LNCaP clone FGC (cell line): ENCODE results near the gene BIRC6.
"Not testable (repeated sequence)": the region's sequence is repeated elsewhere in the genome, so short reads cannot be mapped to it uniquely, and the experiment has no call there.

ENCODE experiments used
- DNase-seq: peaks from one replicate; pipeline ENCODE4 v3.0.0-alpha.2; 2011; ENCODE audit warnings: low read depth
- H3K4me3 ChIP-seq: 2 replicates; pipeline ENCODE4 v1.5.1; 2011; ENCODE audit warnings: mild to moderate bottlenecking, low read depth, low read length, control low read depth
- CTCF ChIP-seq: IDR thresholded peaks from 2 replicates; pipeline ENCODE4 v1.5.1; 2012; ENCODE audit warnings: mild to moderate bottlenecking; ENCODE audit not compliant: control insufficient read depth, insufficient read depth; ENCODE audit errors: extremely low read depth

The BIRC6 gene

DNA sequence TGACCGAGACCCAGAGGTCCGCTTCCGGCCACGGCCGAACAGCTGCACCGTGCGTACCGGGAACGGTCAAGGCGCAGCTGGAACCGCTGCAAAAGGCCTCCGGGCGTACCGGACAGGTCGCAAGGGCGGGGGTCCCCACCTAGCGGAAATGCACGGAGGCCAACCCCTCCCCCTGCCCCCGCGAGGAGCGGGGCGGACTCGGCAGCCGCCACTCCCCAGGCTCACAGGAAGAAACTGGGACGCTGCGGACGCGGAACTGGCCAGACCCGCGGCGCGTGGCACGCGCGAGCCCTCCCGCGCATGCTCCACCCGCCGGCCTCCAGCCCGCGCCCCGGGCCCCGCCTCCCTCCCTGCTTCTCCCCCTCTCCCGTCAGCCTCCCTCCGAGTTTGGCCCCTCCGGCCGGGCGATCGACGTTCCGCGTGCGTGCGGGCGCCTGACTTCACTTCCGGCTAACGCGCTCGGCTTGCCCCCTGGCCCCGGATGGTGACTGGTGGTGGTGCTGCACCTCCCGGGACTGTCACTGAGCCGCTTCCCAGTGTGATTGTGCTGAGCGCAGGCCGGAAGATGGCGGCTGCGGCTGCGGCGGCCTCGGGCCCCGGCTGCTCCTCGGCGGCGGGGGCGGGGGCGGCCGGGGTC lies at the start of gene BIRC6:
Gene BIRC6, plus strand, starts transcription at position 343 of the 637 bp plus-strand sequence. Its CDS starts 139 bp downstream, at position 482.
- H3K4me3 ChIP-seq: peak within 1 kb of the TSS; percentile 82
- TF ChIP-seq CTCF: no peak
- DNase-seq: peak; percentile 85

DNA sequence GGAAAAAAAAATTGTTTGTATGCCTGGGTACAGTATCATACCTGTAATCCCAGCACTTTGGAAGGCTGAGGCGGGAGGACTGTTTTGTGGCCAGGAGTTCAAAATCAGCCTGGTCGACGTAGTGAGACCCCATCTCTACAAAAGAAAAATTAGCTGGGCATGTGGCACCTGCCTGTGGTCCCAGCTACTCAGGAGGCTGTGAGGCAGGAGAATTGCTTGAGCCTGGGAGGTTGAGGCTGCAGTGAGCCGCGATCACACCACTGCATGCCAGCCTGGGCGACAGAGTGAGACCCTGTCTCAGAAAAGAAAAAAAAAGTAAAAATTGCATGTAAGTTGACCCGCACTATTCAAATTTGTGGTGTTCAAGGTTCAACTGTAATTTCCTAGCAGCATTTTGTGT lies 46.2 kb upstream of the BIRC6 start:
- no peak overlapping the region for H3K4me3 ChIP-seq
- DNase-seq: no peak
- TF ChIP-seq CTCF: no peak

DNA sequence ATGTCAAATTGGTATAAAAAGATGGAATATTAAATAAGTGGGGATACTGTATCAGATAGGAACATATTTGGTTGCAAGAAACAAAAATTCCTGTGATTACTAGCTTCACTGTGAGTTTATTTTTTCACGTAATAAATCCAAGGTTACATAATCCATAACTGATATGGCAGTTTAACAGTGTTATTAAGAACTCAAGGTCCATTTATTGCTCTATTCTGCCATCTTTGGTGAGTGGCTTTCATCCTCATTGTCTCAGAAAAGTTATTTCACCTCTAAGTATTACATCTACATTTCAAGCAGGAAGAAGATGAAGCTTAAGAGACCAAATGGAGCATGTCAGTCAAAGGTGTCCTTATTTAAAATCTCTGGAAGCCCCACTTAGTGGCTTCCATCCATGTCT lies 41.9 kb upstream of the BIRC6 start:
- no peak overlapping the region for H3K4me3 ChIP-seq
- TF ChIP-seq CTCF: no peak
- DNase-seq: no peak

DNA sequence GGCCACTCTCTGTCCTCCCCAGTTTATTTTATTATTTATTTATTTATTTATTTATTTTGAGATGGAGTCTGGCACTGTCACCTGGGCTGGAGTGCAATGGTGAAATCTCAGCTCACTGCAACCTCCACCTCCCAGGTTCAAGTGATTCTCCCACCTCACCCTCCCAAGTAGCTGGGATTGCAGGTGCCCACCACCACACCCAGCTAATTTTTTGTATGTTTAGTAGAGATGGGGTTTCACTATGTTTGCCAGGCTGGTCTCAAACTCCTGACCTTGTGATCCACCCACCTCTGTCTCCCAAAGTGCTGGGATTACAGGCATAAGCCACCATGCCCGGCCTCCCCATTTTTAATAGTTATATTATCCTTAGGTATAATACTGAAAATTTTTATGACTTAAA lies 28.1 kb upstream of the BIRC6 start:
- H3K4me3 ChIP-seq, DNase-seq: not testable (repeated sequence)

DNA sequence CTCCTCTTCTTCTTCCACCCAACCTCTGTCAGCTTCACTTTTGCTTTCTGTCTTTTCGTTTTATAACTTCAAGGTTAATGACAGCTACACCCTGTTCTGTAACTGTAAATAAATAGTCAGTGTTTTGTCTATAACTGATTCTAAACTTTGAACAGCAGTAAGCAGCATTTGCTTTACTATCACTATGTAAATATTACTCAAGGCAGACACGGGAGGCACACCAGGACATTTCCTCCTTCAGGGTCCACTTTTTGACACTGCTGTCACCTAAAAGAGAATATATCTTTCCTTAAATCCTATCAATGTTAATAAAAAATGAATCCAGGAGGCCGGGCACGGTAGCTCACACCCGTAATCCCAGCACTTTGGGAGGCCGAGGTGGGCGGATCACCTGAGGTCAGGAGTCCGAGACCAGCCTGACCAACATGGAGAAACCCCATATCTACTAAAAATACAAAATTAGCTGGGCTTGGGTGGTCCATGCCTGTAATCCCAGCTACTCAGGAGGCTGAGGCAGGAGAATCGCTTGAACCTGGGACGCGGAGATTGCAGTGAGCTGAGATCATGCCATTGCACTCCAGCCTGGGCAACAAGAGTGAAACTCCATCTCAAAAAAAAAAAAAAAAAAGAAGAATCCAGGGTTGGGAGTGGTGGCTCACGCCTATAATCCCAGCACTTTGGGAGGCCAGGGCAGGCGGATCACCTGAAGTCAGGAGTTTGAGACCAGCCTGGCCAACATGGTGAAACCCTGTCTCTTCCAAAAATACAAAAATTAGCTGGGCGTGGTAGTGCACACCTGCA lies 27.4 kb upstream of the BIRC6 start:
- H3K4me3 ChIP-seq: 0 out of 2 replicates have a peak overlapping the region, but pooled peaks have one; percentile 2
- peak; percentile 31 for DNase-seq

GRCh38 chr2:32330136-32330535 lies 26.7 kb upstream of the BIRC6 start:
- no peak overlapping the region for H3K4me3 ChIP-seq
- no peak for TF ChIP-seq CTCF
- DNase-seq: no peak

GRCh38 chr2:32342801-32343200 lies 14.0 kb upstream of the BIRC6 start:
- no peak overlapping the region for H3K4me3 ChIP-seq
- no peak for TF ChIP-seq CTCF
- no peak for DNase-seq

DNA sequence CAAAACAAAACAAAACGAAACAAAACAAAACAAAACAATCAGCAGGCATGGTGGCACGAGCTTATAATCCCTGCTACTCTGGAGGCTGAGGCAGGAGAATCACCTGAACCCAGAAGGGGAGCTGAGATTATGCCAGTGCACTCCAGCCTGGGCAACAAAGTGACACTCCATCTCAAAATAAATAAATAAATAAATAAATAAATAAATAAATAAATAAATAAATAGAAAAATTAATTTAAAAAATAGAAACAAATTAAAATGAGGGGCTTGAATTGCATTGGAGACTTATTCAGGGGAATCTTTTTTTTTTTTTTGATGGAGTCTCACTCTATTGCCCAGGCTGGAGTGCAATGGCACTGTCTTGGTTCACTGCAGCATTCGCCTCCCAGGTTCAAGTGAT lies 6.0 kb upstream of the BIRC6 start:
- H3K4me3 ChIP-seq, DNase-seq: not testable (repeated sequence)
